Measurements from ENCODE around the gene FGF22.

The FGF22 gene

GRCh38 chr19:642767-643727 lies 3.4 kb downstream of the FGF22 start:
- Histone ChIP-seq H3K36me3 (replicated peaks; ENCODE audit: insufficient read depth, low read length) (peaks cover 6% of the 10 kb centered on the region), H3K9me2 (replicated peaks; ENCODE audit: insufficient read depth, low read length) (no peaks in the 10 kb centered on the region), H4K20me1 (ENCODE audit: insufficient read depth, low read length) (no peaks in the 10 kb centered on the region), H3F3A (ENCODE audit: insufficient read depth, low read length) (no peaks in the 10 kb centered on the region), H3K27ac (ENCODE audit: low read length) (no peak overlapping the region), H3K79me2 (ENCODE audit: low read length) (peaks cover 5% of the 10 kb centered on the region; the same call in 1 of the 2 replicates), H3K4me2 (ENCODE audit: low read depth, low read length) (no peak overlapping the region), H2AFZ (ENCODE audit: low read length) (no peak overlapping the region), H3K4me1 (ENCODE audit: low read length) (peaks cover 5% of the 10 kb centered on the region; the same call in 1 of the 2 replicates), H3K4me3 (ENCODE audit: low read length) (no peak overlapping the region), H3K9me3 (replicated peaks; ENCODE audit: insufficient read depth, low read length) (no peaks in the 10 kb centered on the region), H3K9ac (ENCODE audit: low read length) (no peak overlapping the region), H3K27me3 (replicated peaks; ENCODE audit: insufficient read depth, low read length) (no peaks in the 10 kb centered on the region)
- TF ChIP-seq CTCF (IDR thresholded peaks at IDR 0.05; ENCODE audit: low read length), result no peak
- TF ChIP-seq EZH2 (optimal IDR thresholded peaks at IDR 0.05; ENCODE audit: low read depth, low read length), result no peak
- no peak for TF ChIP-seq EZH2phosphoT487 (IDR thresholded peaks at IDR 0.05; ENCODE audit: low read length)
- no peak for DNase-seq

GRCh38 chr19:643736-644135 lies 4.1 kb downstream of the FGF22 start:
- Histone ChIP-seq H3K9me2 (replicated peaks; ENCODE audit: insufficient read depth, low read length) (no peaks in the 10 kb centered on the region), H4K20me1 (ENCODE audit: insufficient read depth, low read length) (no peaks in the 10 kb centered on the region), H3F3A (ENCODE audit: insufficient read depth, low read length) (no peaks in the 10 kb centered on the region), H3K9me3 (replicated peaks; ENCODE audit: insufficient read depth, low read length) (no peaks in the 10 kb centered on the region), H2AFZ (ENCODE audit: low read length) (no peak overlapping the region), H3K9ac (ENCODE audit: low read length) (no peak overlapping the region), H3K4me3 (ENCODE audit: low read length) (no peak overlapping the region), H3K4me1 (ENCODE audit: low read length) (peaks cover 5% of the 10 kb centered on the region; the same call in 1 of the 2 replicates), H3K36me3 (replicated peaks; ENCODE audit: insufficient read depth, low read length) (peaks cover 6% of the 10 kb centered on the region), H3K27me3 (replicated peaks; ENCODE audit: insufficient read depth, low read length) (no peaks in the 10 kb centered on the region), H3K79me2 (ENCODE audit: low read length) (peaks cover 7% of the 10 kb centered on the region; the same call in 1 of the 2 replicates), H3K4me2 (ENCODE audit: low read depth, low read length) (no peak overlapping the region), H3K27ac (ENCODE audit: low read length) (no peak overlapping the region)
- no peak for DNase-seq
- no peak for TF ChIP-seq EZH2 (optimal IDR thresholded peaks at IDR 0.05; ENCODE audit: low read depth, low read length)
- TF ChIP-seq CTCF (IDR thresholded peaks at IDR 0.05; ENCODE audit: low read length), result no peak
- TF ChIP-seq EZH2phosphoT487 (IDR thresholded peaks at IDR 0.05; ENCODE audit: low read length), result no peak

- no peak for DNase-seq
- no peaks in the 10 kb centered on the region for H4K20me1 ChIP-seq (ENCODE audit: insufficient read depth, low read length)
- H3K27ac ChIP-seq (ENCODE audit: low read length), result no peak overlapping the region
- no peaks in the 10 kb centered on the region for H3F3A ChIP-seq (ENCODE audit: insufficient read depth, low read length)
- peaks cover 13% of the 10 kb centered on the region; the same call in 1 of the 2 replicates for H3K79me2 ChIP-seq (ENCODE audit: low read length)
- no peaks in the 10 kb centered on the region for H3K9me2 ChIP-seq (replicated peaks; ENCODE audit: insufficient read depth, low read length)
- H3K4me2 ChIP-seq (ENCODE audit: low read depth, low read length), result no peak overlapping the region
- H3K36me3 ChIP-seq (replicated peaks; ENCODE audit: insufficient read depth, low read length), result peaks cover 13% of the 10 kb centered on the region
- H3K4me3 ChIP-seq (ENCODE audit: low read length), result no peak overlapping the region
- TF ChIP-seq EZH2 (optimal IDR thresholded peaks at IDR 0.05; ENCODE audit: low read depth, low read length) (no peak), EZH2phosphoT487 (IDR thresholded peaks at IDR 0.05; ENCODE audit: low read length) (no peak), CTCF (IDR thresholded peaks at IDR 0.05; ENCODE audit: low read length) (no peak)
- H3K9me3 ChIP-seq (replicated peaks; ENCODE audit: insufficient read depth, low read length), result no peaks in the 10 kb centered on the region
- H3K9ac ChIP-seq (ENCODE audit: low read length), result no peak overlapping the region
- no peaks in the 10 kb centered on the region for H3K27me3 ChIP-seq (replicated peaks; ENCODE audit: insufficient read depth, low read length)
- H3K4me1 ChIP-seq (ENCODE audit: low read length), result no peaks in the 10 kb centered on the region; the same call in 1 of the 2 replicates
- no peak overlapping the region for H2AFZ ChIP-seq (ENCODE audit: low read length)
Observed at GRCh38 chr19:644363-644762, 4.7 kb downstream of the FGF22 start.

Measured in MM.1S (cell line).